Activated effector memory CD4-positive, alpha-beta T cell treated with anti-CD3 and anti-CD28 coated beads, Interleukin-2, amount 50 U/mL, for 16 hours (primary cell): Measurements from ENCODE around the gene MYO7A.

Experiments used
- DNase-seq: peaks from one replicate; pipeline ENCODE4 v3.0.0-alpha.2; 2020

MYO7A gene

DNA sequence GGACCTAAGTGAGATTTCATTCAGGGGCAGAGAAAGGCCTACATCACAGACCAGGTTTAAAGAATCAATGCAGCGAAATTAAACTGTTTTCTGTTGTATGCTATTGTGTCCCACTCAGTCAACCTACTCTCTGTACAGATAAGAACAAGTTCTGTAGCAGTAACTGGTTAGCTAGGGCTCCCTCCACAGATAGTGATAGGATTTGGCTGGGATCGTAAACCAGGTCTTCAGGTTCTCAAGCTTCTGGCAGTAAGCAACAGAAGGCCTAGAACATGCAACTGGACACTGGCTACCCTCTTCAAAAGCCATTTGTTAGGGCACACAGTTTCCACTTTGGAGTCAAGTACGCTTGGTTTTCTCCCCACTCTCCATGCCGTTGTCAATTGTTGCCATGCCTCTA is 104.2 kb downstream of the MYO7A start:
- DNase-seq: no peak

DNA sequence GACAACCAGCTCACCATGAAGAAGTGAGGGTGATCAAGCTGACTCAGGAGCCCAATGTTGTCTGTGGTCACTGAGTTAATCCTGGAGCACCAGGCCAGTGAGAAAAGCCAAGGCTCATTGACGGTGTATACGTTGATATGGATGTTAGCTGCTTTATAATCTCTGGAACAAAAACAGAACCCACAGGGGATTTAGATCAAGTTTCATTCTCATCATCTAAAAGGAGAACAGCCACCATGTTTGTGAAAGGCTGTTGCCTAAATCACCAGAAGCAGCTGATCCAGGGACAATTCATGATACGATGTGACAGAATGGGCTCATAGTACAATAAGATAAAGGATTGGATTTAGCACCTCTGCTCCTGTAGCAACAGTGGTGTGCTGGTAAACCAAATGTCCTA is 105.0 kb downstream of the MYO7A start:
- no peak for DNase-seq

DNA sequence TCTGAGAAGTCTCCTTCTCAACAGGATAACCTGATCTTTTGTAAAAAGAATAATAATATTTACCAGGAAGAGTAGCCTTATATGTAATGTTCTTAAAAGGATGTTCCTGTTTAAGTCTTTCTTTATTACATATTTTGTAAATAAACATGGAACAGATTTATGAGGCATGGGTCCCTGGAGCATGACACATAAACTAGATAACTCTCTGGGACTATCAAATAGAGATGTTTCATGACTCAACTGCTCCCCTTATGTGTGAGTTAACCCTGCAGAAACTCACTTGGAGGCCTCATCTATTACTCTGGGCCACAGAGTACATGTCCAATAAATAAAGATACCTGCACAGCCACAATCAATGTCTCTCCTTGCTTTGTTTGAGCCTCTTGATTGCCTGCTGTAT is 108.9 kb downstream of the MYO7A start:
- DNase-seq: no peak

DNA sequence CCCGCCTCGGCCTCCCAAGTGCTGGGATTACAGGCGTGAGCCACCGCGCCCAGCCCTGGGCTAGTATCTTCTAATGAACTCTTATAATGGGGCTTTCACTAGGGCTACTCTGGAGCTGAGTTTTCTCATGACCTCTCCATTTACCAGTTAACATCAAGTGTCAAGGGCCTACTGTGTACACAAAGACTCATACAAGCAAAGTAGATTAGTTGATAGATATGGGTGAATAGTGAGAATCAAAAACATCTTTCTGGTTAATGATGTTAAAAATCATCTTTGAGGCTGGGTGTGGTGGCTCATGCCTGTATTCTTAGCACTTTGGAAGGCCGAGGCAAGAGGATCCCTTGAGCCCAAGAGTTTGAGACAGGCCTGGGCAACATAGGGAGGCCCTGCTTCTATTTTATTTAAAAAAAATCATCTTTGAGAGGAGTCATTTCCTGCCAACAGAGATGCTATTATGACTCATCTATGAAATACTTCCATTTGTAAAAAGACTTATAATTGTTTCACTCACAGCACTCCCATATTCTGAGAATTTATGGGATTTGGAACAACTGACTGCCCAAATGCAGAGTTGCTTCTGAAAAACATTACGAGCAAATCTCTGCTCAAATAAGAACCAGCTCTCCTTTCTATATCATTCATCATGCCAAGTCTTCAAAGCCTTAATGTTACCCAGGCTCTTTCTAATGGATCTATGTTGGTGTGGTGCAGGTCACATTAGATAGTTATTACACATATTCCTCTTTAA is 116.4 kb downstream of the MYO7A start:
- no peak for DNase-seq

DNA sequence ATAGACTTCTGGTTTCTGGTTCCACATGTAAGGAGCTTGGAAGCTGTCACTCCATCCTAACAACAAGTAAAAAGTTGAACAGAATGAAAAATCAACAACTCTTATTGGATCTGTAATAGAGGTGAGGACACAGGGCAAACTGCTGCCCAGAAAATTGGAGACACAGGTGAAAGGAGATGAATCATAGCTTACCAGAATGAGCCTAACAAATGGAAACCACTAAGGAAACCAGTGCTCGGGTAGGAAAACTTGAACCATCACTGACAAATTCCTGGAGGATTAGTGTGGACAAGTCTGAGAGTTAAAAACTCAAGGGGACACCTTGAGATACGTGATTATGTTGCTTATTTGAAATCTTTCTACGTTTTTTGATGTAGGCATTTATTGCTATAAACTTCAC is 121.4 kb downstream of the MYO7A start:
- no peak for DNase-seq

DNA sequence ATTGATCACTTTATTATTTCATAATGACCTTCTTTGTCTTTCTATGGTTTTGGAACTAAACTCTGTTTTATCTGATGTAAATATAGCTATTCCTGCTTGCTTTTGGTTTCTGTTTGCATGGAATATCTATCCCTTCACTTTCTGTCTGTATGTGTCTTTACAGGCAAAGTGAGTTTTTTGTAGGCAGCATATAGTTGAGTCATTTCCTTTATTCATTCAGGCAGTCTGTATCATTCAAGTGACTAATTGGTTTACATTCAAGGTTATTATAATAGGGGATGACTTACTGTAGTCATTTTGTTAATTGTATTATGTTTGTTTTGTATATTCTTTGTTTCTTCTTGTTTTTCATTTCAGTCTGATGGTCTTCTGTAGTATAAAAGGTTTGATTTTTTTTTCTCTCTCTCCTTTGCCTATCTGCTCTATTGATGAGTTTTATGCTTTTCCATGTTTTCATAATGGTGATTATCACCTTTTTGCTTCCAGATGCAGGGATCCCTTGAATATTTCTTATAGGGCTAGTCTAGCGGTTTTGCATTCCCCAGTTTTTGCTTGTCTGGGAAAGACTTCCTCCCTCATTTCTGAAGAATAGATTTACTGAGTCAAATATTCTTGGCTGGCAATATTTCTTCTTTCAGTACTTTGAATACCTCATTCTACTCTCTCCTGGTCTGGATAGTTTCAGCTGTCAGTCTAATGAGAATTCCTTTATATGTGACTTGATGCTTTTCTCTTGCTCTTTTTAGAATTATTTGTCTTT is 123.0 kb downstream of the MYO7A start:
- no peak for DNase-seq

DNA sequence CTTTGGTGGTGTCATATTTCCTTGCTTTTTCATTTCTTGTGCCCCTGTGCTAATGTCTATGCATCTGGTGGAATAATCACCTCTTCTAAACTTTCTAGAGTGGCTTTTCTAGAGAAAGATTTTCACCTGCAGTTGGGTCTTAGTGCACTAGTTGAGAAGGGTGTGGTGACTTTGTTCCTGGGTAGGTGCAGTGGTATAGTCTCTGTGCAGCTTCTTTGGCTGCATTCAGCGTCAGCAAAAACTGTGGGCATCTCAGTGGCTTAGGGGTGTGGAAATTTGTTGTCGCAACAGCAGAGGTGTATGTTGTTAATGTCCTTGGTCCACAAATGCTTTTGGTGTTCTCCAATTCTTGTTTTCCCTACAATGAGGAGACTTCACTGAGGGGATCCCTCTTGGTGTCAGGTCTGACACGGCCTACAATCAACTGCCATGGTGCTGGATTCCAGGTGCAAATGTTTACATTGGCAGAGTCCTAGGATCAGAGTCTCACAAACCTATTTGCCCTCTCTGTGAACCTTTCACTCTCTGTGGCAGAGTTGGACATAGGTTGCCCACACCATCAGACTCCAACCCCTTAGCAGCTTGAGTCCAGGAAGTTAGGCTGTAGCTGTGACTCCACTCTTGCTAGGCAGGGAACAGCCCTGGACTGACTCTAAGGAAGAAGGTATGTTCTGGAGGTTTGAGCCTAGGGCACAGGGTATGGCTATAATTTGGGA is 124.7 kb downstream of the MYO7A start:
- no peak for DNase-seq

DNA sequence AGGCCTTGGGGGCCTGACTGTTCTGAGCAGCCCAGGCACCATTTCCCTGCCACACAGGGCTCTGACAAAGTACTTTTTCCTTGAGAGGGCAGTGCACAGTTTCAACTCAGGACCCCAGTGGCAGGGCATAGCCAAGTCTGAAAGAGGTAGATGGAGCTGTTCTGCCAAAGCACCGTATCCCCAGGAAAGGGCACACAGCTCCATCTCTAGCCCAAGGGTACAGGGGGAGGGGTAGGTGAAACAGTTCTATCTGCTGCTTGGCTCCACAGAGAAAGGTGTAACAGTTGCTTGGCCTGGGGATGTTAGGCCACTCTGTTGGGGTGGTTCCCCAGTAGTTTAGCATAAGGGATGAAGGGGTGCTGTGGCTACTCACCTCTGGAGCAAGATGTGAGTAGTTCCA is 125.6 kb downstream of the MYO7A start:
- DNase-seq: no peak

DNA sequence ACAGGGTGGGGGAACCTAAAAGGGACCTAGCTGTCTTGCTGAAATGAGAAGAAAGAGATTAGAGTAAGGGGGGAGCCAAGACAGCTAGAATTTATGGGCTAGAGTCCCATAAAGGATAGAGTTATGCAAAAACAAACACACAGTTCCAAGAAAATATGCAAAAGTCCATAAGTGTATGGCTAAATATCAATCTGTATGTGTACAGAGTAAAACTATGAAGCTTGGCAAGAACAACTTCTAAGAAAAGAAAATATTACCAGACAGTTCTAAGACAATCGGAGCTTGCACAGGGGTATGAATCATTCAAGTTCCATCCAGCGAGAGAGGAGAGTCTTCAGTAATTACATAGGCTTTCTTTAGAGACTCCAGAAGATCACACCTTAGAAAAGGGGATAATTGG is 131.6 kb downstream of the MYO7A start:
- no peak for DNase-seq

DNA sequence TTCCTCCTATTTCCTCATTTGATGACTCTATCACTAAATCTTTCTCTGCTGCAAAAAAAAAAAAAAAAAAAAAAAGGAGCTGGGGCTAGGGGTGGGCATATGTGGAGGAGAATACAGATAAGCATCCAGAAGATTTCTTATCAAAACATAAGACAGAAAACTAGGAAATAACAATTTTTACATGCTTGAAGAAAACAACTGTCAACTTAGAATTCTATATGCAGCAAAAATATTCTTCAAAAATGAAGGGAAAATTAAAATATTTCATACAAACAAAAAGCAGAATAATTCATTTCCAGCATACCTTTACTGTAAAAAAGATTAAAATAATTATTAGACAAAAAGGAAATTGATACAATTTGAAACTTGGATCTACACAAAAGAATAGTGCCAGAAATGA is 134.8 kb downstream of the MYO7A start:
- no peak for DNase-seq
